GM20431 (cell line): ENCODE measurements around the gene CTTNBP2.

Source experiments
- in situ Hi-C: fragments of 300-500 bp; cut with MseI, MboI; formaldehyde crosslinking; loops from one replicate; pipeline ENCODE4 v1.15.0; 2020; ENCODE audit warnings: low sequenced_read_pairs; ENCODE audit not compliant: unreplicated experiment

The CTTNBP2 gene

GRCh38 chr7:117707080-117707479 is 166.2 kb downstream of the CTTNBP2 start:
- in situ Hi-C loops: no loop called here

- in situ Hi-C loops: no loop called here
Measured at GRCh38 chr7:117706210-117706609, 167.0 kb downstream of the CTTNBP2 start.

GRCh38 chr7:117705630-117706029 is 167.6 kb downstream of the CTTNBP2 start:
- in situ Hi-C loops: no loop called here

- in situ Hi-C loops: no loop called here
Measured at GRCh38 chr7:117704063-117704462, 169.2 kb downstream of the CTTNBP2 start.

- in situ Hi-C loops: no loop called here
Measured at GRCh38 chr7:117698018-117698417, 175.2 kb downstream of the CTTNBP2 start.

GRCh38 chr7:117692338-117692737 is 180.9 kb downstream of the CTTNBP2 start:
- in situ Hi-C loops: no loop called here

- in situ Hi-C loops: no loop called here
Measured at GRCh38 chr7:117690147-117690546, 183.1 kb downstream of the CTTNBP2 start.

GRCh38 chr7:117689406-117689805 is 183.8 kb downstream of the CTTNBP2 start:
- in situ Hi-C loops: no loop called here

- in situ Hi-C loops: no loop called here
Measured at GRCh38 chr7:117688126-117688525, 185.1 kb downstream of the CTTNBP2 start.

- in situ Hi-C loops: no loop called here
Measured at GRCh38 chr7:117686311-117686935, 186.8 kb downstream of the CTTNBP2 start.

GRCh38 chr7:117685795-117686194 is 187.4 kb downstream of the CTTNBP2 start:
- in situ Hi-C loops: no loop called here

GRCh38 chr7:117683430-117684175 is 189.6 kb downstream of the CTTNBP2 start:
- in situ Hi-C loops: no loop called here

GRCh38 chr7:117682681-117683385 is 190.4 kb downstream of the CTTNBP2 start:
- in situ Hi-C loops: no loop called here

GRCh38 chr7:117679120-117679519 is 194.1 kb downstream of the CTTNBP2 start:
- in situ Hi-C loops: no loop called here

GRCh38 chr7:117675497-117676435 is 197.5 kb downstream of the CTTNBP2 start:
- in situ Hi-C loops: no loop called here

- in situ Hi-C loops: no loop called here
Measured at GRCh38 chr7:117674617-117675016, 198.6 kb downstream of the CTTNBP2 start.

- in situ Hi-C loops: no loop called here
Measured at GRCh38 chr7:117673839-117674238, 199.4 kb downstream of the CTTNBP2 start.

- in situ Hi-C loops: no loop called here
Measured at GRCh38 chr7:117673367-117673766, 199.9 kb downstream of the CTTNBP2 start.

GRCh38 chr7:117672453-117672852 is 200.8 kb downstream of the CTTNBP2 start:
- in situ Hi-C loops: no loop called here

GRCh38 chr7:117669818-117670217 is 203.4 kb downstream of the CTTNBP2 start:
- in situ Hi-C loops: no loop called here
